RCC 7860 (cell line): ENCODE results near the gene SPG11.
"Not testable (repeated sequence)": the region's sequence is repeated elsewhere in the genome, so short reads cannot be mapped to it uniquely, and the experiment has no call there.

Experiments
- DNase-seq: peaks from one replicate; pipeline ENCODE4 v3.0.0-alpha.2; 2015; ENCODE audit warnings: low spot score
- FAIRE-seq: peaks from 2 replicates; lab custom pipeline; 2012; peaks lifted over from hg19 to GRCh38; lab: Jason Lieb, UNC

The SPG11 gene

DNA sequence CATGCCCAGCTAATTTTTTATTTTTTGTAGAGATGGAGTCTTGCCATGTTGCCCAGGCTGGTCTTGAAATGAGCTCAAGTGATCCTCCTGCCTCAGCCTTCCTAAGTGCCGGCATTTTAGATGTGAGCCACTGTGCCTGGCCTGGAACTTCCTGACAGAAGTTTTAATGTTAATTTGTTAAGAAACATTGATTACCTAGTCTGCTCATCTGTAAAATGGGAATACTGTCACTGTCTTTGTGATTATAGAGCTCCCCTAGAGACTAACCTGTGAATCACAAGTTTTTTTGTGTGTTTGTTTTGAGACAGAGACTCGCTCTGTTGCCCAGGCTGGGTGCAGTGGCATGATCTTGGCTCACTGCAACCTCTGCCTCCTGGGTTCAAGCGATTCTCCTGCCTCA, 130.8 kb downstream of the SPG11 start:
- DNase-seq = no peak

DNA sequence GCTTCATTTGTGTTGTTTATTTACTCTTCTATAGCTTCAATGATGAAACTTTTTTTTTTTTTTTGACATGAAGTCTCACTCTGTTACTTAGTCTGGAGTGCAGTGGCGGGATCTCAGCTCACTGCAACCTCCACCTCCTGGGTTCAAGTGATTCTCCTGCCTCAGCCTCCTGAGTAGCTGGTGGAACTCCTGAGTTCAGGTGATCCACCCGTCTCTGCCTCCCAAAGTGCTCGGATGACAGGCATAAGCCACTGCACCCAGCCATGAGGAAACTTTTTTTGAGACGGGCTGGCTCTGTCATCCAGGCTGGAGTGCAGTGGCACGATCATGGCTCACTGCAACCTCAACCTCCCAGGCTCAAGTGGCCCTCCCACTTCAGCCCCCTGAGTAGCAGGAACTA, 131.2 kb downstream of the SPG11 start:
- not testable (repeated sequence) for DNase-seq, FAIRE-seq

More for the DNA sequence above, 130.8 kb downstream of the SPG11 start:
- FAIRE-seq = no peak

DNA sequence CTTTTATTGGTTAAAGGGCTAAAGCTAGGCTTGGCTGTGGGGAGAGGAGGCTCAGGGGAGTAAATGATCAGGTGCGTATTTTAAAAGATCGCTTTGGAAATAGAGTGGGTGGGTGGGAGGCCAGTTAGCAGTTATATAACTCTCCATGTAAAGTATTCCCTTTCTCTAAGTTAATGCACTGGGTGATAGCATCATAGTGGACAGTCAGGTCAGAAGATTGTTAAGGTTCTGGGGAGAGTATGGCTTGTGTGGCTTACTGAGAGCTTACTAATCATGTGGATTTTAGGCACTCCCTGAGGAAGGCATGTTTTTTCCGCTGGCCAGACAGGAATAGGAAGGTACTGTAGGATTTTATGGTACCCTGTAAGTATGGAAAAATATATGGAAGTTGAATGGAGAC, 132.8 kb downstream of the SPG11 start:
- DNase-seq (no peak), FAIRE-seq (no peak)

DNA sequence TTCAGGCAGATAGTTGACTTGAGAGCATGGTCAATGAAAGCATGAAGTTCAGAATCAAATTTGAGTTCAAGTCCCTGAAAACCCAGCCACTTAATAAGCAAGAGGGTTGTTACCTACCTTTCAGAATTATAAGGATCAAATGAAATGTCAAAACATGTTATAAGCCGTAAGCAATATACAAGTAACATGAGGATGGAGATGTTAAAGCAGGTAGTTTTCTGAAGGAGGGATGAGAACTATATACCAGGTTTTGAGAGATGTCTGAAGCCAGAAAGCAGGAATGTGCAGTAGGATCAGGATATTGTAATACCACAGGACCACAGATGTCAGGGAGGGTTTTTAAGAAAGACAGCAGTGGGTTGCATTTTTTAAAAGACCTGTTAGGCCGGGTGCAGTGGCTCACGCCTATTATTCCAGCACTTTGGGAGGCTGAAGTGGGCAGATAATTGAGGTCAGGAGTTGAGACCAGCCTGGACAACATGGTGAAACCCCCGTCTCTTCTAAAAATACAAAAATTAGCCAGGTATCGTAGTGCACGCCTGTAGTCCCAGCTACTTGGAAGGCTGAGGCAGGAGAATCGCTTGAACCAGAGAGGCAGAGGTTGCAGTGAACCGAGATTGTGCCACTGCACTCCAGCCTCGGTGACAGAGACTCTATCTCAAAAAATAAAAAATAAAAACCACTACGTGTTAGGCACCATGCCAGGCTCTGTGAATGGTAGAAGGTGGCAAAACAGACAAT, 133.4 kb downstream of the SPG11 start:
- DNase-seq (no peak), FAIRE-seq (no peak)

DNA sequence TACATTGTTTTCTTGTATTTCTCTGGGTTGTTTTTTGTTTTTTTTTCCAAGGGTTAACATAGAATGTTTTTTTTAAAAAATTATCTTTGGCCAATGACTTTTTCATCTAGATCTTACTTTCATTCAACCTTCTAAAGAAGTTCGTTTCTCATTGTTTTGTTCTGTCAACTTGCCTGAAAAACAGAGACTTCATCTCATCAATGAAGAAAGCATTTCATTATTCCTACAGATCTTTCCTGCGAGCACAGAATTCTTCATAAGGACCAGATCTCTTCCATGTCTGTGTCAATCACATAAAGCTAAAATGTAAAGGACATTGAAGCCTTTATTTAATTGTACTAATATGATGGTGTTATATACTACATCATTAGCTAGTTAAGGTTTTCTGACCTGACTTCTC, 136.2 kb downstream of the SPG11 start:
- no peak for FAIRE-seq
- no peak for DNase-seq

DNA sequence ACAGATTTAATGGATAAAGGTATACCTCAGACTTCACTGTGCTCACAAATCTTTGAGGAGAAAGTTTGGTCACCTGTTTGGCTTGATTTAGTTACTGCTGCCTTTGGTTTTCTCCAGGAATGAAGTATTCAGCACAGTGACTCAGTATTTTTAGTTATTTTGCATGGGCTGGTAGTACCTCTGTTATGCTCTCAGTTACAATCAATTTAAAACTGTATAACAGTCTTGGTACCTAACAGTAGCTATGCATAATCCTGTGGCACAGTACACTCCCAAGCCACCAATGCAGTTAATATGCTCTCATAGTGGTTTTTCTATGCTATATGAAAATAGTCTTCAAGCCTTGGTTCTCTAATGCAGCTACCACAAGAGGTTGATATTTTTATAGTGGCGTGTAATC, 138.4 kb downstream of the SPG11 start:
- DNase-seq (no peak), FAIRE-seq (no peak)

DNA sequence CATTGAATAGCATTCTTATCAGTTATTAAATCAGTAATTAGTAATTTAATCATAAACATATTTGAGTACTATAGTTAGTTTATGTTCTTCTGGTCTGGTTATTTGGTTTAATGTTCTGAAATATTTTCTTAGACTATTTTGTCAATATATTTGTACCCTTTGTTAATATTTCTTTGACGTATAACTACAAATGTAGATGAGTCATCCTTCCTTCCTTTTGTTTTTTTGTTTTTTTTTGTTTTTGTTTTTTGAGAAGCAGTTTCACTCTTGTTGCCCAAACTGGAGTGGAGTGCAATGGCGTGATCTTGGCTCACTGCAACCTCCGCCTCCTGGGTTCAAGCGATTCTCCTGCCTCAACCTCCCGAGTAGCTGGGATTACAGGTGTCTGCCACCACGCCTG, 143.9 kb downstream of the SPG11 start:
- DNase-seq (no peak), FAIRE-seq (peak; percentile 33)

DNA sequence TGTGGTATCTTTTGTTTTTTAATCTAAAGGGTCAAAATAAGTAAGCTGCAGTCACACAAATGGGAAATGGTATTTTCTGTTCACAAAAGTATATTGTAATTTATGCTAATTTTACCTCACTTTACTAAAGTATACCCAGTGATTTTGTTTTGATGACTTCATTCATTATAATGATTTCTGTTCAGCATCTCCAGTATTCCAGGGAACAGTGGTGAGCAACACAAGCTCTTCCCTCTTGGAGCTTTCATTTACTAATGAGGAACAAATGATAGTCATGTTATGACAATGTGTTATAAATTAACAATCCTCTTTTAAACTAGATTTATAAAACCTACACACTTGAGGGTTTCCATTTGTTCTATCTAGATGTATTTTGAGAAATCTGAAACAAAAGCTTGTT, 147.0 kb downstream of the SPG11 start:
- no peak for FAIRE-seq
- DNase-seq = no peak
